Kidney tubule cell (primary cell): Measurements from ENCODE around the gene ADAM8.
A peak's percentile ranks its signal among the peaks of the same experiment; 100 is the strongest.

Source experiments
- DNase-seq: peaks from one replicate; pipeline ENCODE4 v3.0.0-alpha.2; 2018; ENCODE audit warnings: low spot score

ADAM8 gene

GRCh38 chr10:133308421-133309099 is 31.9 kb upstream of the ADAM8 start, which contains the start of the genes TUBGCP2 and ZNF511:
TSS of gene TUBGCP2 (minus strand) at chr10:133308872. CDS start at chr10:133302941, 5,931 bp downstream.
TSS of gene ZNF511 (plus strand) at chr10:133308914. CDS start at chr10:133308944, 30 bp downstream.
- peak; percentile 86 for DNase-seq

- DNase-seq = peak; percentile 89
Measured at GRCh38 chr10:133307776-133308420, 31.2 kb upstream of the ADAM8 start.

GRCh38 chr10:133306941-133307379 is 30.3 kb upstream of the ADAM8 start:
- peak; percentile 66 for DNase-seq

- no peak for DNase-seq
Measured at GRCh38 chr10:133306097-133306476, 29.4 kb upstream of the ADAM8 start.

- no peak for DNase-seq
Measured at GRCh38 chr10:133303206-133303605, 26.5 kb upstream of the ADAM8 start.

- no peak for DNase-seq
Measured at GRCh38 chr10:133302230-133302629, 25.6 kb upstream of the ADAM8 start.

DNA sequence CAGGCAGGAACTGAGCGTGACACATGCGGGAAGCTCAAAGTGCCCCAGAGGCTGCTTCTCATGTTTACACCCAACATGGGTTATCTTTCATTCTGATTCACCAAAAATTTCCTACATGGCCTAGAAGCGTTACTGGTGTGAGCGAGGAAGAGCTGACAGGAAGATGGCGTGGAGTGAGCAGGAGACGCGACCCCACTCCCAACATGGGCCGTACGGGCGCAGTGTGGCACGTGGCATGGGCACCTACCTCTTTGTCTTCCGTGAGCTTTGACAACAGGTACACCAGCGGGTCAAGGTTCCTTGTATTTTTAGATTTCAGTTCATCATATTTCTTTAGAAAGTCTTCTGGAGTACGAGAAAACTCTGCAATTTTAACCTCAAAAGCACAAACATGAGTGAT is 23.1 kb upstream of the ADAM8 start:
- DNase-seq = no peak

DNA sequence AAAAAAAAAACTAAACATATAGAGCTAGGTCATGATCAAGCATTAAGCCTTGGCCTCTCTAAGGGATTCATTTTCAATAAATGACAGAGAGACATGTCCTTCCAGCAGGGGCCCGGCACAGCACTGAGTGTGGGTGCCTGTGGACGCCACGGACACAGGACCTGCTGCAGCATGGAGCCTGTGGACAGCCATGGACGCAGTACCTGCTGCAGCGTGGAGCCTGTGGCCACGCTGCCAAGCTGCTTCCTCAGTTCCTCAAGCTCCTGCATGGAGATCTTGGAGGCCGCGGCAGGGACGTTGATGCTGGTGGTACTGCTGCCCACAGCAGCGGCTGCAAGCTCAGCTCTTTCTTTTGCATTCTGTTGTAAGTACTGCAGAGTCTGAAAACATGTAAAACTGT is 22.6 kb upstream of the ADAM8 start:
- no peak for DNase-seq

GRCh38 chr10:133298466-133298865 is 21.8 kb upstream of the ADAM8 start:
- no peak for DNase-seq

DNA sequence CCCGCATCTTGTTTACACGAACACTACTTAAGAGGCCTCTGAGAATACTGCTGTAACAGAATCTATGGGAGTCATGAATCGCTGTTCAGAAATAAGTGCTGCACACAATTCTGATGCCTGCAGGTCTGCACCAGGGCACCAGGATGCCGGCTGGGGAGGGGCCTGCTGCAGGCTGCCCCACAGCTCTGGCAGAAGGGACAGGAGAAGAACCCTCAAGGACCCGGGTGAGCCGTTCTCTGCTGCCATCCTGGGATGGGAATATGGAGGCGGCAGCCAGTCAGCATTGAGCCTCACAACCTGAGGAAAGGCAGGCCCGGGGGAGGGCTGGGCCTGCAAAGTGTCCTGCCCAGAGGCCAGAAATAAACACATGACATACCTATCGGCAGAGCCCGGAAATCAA is 20.8 kb upstream of the ADAM8 start:
- DNase-seq = no peak

DNA sequence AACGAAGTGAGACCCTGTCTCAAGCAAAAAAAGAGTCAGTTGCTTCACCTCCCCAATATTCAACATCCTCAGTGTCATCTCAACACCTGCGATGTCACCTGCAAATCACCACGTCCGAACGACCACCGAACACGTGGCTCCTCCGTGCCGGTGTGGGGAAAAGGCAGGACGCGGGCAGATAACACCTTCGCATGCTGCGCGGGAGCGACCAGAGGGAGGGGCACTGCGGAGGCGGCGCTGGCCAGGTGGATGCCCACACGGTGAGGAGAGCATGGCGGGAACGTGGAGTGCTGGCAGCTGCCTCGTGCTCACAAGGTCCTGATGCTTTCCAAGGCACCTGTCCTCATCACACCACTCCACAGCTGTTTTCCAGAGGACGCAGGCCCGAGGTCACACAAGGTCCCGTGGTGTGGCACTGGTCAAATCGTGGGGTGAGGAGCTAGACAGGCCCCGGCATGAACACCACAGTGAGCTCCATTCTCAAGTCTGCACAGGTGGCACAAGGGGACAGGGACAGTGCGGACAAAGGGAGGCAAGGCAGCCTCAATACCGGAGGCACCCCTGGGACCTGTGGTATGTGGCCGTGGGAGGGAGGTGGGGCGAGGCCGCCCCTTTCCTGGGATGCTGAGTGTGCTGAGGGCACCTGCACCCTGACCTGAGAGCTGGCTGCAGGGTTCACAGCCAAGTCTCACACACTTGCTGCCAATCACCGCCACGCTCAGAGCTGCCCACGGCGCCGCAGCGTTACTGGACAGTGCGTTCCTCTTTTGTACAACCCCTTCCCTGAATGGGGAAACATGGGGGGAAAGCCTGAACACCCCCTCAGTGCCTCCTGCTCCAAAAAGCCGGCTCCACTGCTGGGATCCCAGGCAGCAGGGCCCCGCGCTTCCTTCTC is 19.0 kb upstream of the ADAM8 start:
- no peak for DNase-seq

DNA sequence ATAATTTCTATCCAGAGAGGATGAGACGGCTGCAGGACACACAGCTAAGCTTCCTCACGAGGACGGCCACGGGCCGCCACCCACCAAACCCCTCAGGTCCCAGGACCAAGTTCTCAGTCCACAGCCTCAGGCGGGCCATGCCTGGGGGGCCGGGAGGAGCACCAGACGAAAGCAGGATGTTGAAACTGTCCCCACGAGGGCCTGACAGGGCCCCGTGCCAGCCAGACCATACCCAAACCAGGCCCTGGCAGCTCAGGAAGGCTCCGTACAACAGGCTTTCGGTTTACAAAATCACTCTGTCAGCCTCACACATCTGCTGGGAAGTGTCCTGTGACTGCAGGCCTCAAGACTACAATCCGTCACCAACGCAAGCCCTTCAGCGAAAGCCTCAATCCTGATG is 17.5 kb upstream of the ADAM8 start:
- DNase-seq = no peak

DNA sequence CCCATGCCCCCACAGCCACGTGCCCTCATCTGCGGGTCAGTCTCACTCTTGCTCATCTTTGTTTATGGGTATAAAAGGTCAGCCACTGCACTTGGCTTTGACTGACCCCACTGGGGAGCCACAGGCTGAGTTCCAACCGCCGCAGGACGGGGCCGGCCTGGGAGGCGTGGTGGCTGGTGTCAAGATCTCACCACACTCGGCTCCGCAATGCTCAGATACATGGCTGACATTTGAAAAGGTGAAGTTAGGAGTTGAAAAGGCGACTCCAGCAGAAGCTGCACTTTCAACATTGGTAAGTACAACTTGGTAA is 17.1 kb upstream of the ADAM8 start:
- no peak for DNase-seq

GRCh38 chr10:133292919-133293809 is 16.5 kb upstream of the ADAM8 start:
- peak; percentile 64 for DNase-seq

- no peak for DNase-seq
Measured at GRCh38 chr10:133289761-133290160, 13.1 kb upstream of the ADAM8 start.

GRCh38 chr10:133287832-133288500 is 11.3 kb upstream of the ADAM8 start:
- DNase-seq = no peak

- DNase-seq = no peak
Measured at GRCh38 chr10:133286366-133286765, 9.7 kb upstream of the ADAM8 start.

DNA sequence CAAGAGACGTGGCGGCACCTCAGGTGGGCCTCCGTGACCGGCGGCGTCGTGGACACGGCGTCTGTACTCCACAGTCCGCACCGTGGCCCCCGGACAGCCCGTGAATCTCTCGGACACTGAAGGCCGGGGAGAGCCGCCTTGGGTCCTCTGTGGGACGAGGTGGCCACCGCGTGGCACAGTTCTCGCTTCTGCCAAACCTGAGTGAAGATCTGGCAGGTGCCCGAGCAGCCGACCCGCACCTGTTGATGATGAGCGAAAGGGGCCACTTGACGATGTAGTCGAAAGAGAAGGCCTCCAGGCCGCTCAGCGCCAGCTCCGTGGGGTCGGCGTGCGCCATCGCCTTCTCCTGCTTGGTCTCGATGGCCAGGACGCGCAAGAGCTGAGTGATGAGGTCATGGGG is 8.5 kb upstream of the ADAM8 start:
- no peak for DNase-seq

DNA sequence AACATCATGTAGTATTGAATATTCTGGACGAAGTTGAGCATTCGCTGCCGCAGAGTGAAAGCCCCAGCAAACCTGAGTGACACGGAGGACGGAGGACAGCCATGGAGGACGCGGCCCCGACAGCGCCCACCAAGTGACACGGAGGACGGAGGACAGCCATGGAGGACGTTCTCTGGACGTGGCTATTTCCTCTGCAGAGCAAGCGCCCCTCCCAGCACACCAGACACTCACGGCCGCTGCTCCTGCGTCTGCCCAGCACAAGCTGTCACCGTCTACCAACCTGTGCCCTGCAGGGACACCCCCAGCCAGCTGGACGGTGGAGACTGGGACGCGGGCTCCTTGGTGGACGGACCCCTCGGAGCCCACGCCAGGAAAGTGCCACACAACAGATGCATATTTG is 7.3 kb upstream of the ADAM8 start:
- DNase-seq = no peak

DNA sequence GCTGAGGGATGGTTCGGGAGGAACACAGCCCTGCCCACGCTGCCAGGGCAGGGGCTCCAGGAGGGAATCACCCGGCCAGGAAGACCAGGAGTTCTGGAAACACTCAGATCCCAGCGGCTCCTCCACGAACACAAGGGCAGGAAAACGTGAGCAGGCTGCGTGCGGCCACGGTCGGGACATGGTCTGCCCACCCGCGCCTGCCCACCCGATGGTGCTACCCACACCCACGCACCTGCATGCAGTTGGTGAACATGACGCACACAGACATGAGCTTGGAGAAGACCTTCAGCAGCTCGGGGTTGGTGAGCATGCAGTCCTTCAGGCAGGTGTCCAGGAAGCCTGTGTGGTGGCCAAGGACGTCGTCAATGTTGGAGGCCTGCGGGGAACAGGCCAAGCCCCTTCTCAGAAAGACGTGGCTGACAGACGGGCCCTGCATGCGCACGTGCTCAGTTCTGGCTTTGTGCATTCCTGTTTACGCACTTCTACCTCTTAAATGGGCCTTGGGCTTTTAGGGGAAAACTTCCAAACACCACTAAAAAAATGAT is 6.2 kb upstream of the ADAM8 start:
- no peak for DNase-seq
